ENCODE measurements around the gene POLD3. TPM values are rescaled to one million over a fixed set of nuclear protein-coding genes. Genes with fewer than 3 reads are reported as not detected.

POLD3 gene
- total RNA-seq, 2 donors from 2014 or later, result 5.6 to 14.5 TPM

- H3K4me3 ChIP-seq, result no peak overlapping the region
- no peak for ATAC-seq (ENCODE audit: insufficient number of reproducible peaks, low FRiP score, low read depth)
- H3K27ac ChIP-seq, result no peak overlapping the region
- H3K9me3 ChIP-seq, result no peaks in the 10 kb centered on the region
- no peak for TF ChIP-seq CTCF (IDR thresholded peaks at IDR 0.05)
- no peak for DNase-seq (ENCODE audit: low spot score)
- peaks cover 10 to 38% of the 10 kb centered on the region in 2 donors for H3K4me1 ChIP-seq (ENCODE audit: control insufficient read depth in 1 of 2, low read depth in 2 of 2)
- no peaks in the 10 kb centered on the region for H3K36me3 ChIP-seq
- H3K27me3 ChIP-seq (replicated peaks; ENCODE audit: insufficient read depth), result no peaks in the 10 kb centered on the region
Measured at GRCh38 chr11:74678041-74678440, 85.7 kb downstream of the POLD3 start.

GRCh38 chr11:74678591-74679512 is 86.5 kb downstream of the POLD3 start:
- ATAC-seq (ENCODE audit: insufficient number of reproducible peaks, low FRiP score, low read depth) (no peak), DNase-seq (ENCODE audit: low spot score) (no peak)
- no peak overlapping the region for H3K27ac ChIP-seq

GRCh38 chr11:74679513-74679865 is 87.1 kb downstream of the POLD3 start:
- TF ChIP-seq CTCF (IDR thresholded peaks at IDR 0.05), result no peak
- ATAC-seq (ENCODE audit: insufficient number of reproducible peaks, low FRiP score, low read depth) (no peak), DNase-seq (ENCODE audit: low spot score) (no peak)
- no peaks in the 10 kb centered on the region for H3K27me3 ChIP-seq (replicated peaks; ENCODE audit: insufficient read depth)
- no peak overlapping the region for H3K4me3 ChIP-seq
- H3K9me3 ChIP-seq, result no peaks in the 10 kb centered on the region
- peaks cover 11 to 41% of the 10 kb centered on the region in 2 donors for H3K4me1 ChIP-seq (ENCODE audit: control insufficient read depth in 1 of 2, low read depth in 2 of 2)
- no peaks in the 10 kb centered on the region for H3K36me3 ChIP-seq
- no peak overlapping the region for H3K27ac ChIP-seq

More at GRCh38 chr11:74678591-74679512, 86.5 kb downstream of the POLD3 start:
- H3K4me1 ChIP-seq (ENCODE audit: control insufficient read depth in 1 of 2, low read depth in 2 of 2), result peaks cover 8 to 37% of the 10 kb centered on the region in 2 donors
- H3K9me3 ChIP-seq, result no peaks in the 10 kb centered on the region
- TF ChIP-seq CTCF (IDR thresholded peaks at IDR 0.05), result no peak
- no peak overlapping the region for H3K4me3 ChIP-seq
- H3K36me3 ChIP-seq, result no peaks in the 10 kb centered on the region
- H3K27me3 ChIP-seq (replicated peaks; ENCODE audit: insufficient read depth), result no peaks in the 10 kb centered on the region

GRCh38 chr11:74680035-74680671 is 87.8 kb downstream of the POLD3 start:
- no peaks in the 10 kb centered on the region for H3K27me3 ChIP-seq (replicated peaks; ENCODE audit: insufficient read depth)
- H3K9me3 ChIP-seq, result no peaks in the 10 kb centered on the region
- ATAC-seq (ENCODE audit: insufficient number of reproducible peaks, low FRiP score, low read depth) (no peak), DNase-seq (ENCODE audit: low spot score) (no peak)
- H3K27ac ChIP-seq, result no peak overlapping the region
- no peaks in the 10 kb centered on the region for H3K36me3 ChIP-seq
- no peak overlapping the region for H3K4me3 ChIP-seq
- TF ChIP-seq CTCF (IDR thresholded peaks at IDR 0.05), result no peak
- peaks cover 11 to 43% of the 10 kb centered on the region in 2 donors for H3K4me1 ChIP-seq (ENCODE audit: control insufficient read depth in 1 of 2, low read depth in 2 of 2)

All from thoracic aorta (tissue), 2 donors.